Peyer's patch (tissue), 4 donors: ENCODE data around the gene LYZL1.

Source experiments
- CTCF ChIP-seq, 6 experiments: fragments of 450-650 bp in 4 of 6; fragments of 200-600 bp in 2 of 6; sonication (generic) in 1 of 6; IDR thresholded peaks; one replicate each; pipeline ENCODE4 v1.5.1; 2017 to 2019; ENCODE audit warnings: antibody characterized with exemption in 6 of 6, mild to moderate bottlenecking in 3 of 6, moderate library complexity in 1 of 6
- POLR2A ChIP-seq, 2 donors: fragments of 450-650 bp; IDR thresholded peaks; one replicate each; pipeline ENCODE4 v1.5.1; 2017; ENCODE audit warnings: antibody characterized with exemption in 2 of 2, mild to moderate bottlenecking in 2 of 2, moderate library complexity in 2 of 2

GRCh38 chr10:29257784-29258135 is 31.1 kb upstream of the LYZL1 start:
- TF ChIP-seq CTCF (IDR thresholded peaks at IDR 0.05) (no peak), POLR2A (IDR thresholded peaks at IDR 0.05) (no peak)
